KMS-11 (cell line): ENCODE measurements around the gene ANXA10.
"Not testable (repeated sequence)": the region's sequence is repeated elsewhere in the genome, so short reads cannot be mapped to it uniquely, and the experiment has no call there.

ENCODE experiments used
- H2AFZ ChIP-seq: fragments of 200-600 bp; sonication (generic); 2 replicates; pipeline ENCODE4 v1.6.1; 2016; ENCODE audit warnings: antibody characterized with exemption, mixed run types, low read depth
- H3K27ac ChIP-seq: fragments of 200-600 bp; sonication (generic); 2 replicates; pipeline ENCODE4 v1.6.1; 2016; ENCODE audit warnings: mild to moderate bottlenecking, mixed run types
- H3K27me3 ChIP-seq: fragments of 200-600 bp; sonication (generic); 2 replicates; pipeline ENCODE4 v1.6.1; 2017; ENCODE audit warnings: mild to moderate bottlenecking, low read depth, mixed run types, moderate library complexity; ENCODE audit not compliant: insufficient read depth
- H3K36me3 ChIP-seq: fragments of 200-600 bp; sonication (generic); 2 replicates; pipeline ENCODE4 v1.6.1; 2017; ENCODE audit warnings: mild to moderate bottlenecking, mixed run types; ENCODE audit not compliant: insufficient read depth
- H3K4me1 ChIP-seq: fragments of 200-600 bp; sonication (generic); 2 replicates; pipeline ENCODE4 v1.6.1; 2016; ENCODE audit warnings: mild to moderate bottlenecking, low read depth, mixed run types; ENCODE audit not compliant: poor library complexity, severe bottlenecking
- H3K4me2 ChIP-seq: fragments of 200-600 bp; sonication (generic); 2 replicates; pipeline ENCODE4 v1.7.0; 2016; ENCODE audit warnings: mild to moderate bottlenecking, mixed run types
- H3K4me3 ChIP-seq: fragments of 200-600 bp; sonication (generic); IDR thresholded peaks from 2 replicates; pipeline ENCODE4 v1.6.1; 2017; ENCODE audit warnings: low read depth, low read length, mixed read lengths; ENCODE audit not compliant: insufficient read depth
- H3K79me2 ChIP-seq: fragments of 200-600 bp; sonication (generic); 2 replicates; pipeline ENCODE4 v1.6.1; 2016; ENCODE audit warnings: low read depth, mixed run types; ENCODE audit not compliant: insufficient read depth
- H3K9ac ChIP-seq: fragments of 200-600 bp; sonication (generic); 2 replicates; pipeline ENCODE4 v1.6.1; 2016; ENCODE audit warnings: mild to moderate bottlenecking, mixed run types
- H4K20me1 ChIP-seq: fragments of 200-600 bp; sonication (generic); 2 replicates; pipeline ENCODE4 v1.6.1; 2016; ENCODE audit warnings: mild to moderate bottlenecking, mixed run types; ENCODE audit not compliant: insufficient read depth
- TF ChIP-seq, protein P1 (sequence below): fragments of 200-600 bp; sonication (generic); conservative IDR thresholded peaks from 2 replicates; pipeline ENCODE4 v1.6.1; 2017; ENCODE audit warnings: low read depth, mild to moderate bottlenecking, antibody characterized with exemption, low read length, moderate library complexity, mixed read lengths

ANXA10 gene

DNA sequence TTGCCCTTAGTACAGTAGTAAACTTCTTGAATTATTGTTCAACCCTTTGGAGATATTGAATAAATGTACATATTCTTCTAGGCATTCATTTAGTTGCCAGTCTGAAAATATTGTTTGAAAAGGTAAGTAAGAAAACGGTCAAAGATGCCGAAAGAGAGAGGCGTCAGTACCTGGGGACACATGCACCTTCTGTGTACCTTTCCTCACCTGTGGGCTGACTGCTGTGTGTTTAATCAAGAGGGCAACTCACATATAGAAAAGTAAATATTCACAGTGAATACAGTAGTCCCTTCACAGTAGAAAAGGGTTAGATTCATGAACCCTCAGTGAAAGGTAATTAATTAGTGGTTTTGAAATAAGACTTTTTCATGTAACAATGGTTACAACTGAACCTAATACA, 6.9 kb downstream of the ANXA10 start:
- TF ChIP-seq, protein P1, sequence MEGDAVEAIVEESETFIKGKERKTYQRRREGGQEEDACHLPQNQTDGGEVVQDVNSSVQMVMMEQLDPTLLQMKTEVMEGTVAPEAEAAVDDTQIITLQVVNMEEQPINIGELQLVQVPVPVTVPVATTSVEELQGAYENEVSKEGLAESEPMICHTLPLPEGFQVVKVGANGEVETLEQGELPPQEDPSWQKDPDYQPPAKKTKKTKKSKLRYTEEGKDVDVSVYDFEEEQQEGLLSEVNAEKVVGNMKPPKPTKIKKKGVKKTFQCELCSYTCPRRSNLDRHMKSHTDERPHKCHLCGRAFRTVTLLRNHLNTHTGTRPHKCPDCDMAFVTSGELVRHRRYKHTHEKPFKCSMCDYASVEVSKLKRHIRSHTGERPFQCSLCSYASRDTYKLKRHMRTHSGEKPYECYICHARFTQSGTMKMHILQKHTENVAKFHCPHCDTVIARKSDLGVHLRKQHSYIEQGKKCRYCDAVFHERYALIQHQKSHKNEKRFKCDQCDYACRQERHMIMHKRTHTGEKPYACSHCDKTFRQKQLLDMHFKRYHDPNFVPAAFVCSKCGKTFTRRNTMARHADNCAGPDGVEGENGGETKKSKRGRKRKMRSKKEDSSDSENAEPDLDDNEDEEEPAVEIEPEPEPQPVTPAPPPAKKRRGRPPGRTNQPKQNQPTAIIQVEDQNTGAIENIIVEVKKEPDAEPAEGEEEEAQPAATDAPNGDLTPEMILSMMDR: no peak
- H3K36me3 ChIP-seq: no peaks in the 10 kb centered on the region
- H3K27ac ChIP-seq: no peak overlapping the region

DNA sequence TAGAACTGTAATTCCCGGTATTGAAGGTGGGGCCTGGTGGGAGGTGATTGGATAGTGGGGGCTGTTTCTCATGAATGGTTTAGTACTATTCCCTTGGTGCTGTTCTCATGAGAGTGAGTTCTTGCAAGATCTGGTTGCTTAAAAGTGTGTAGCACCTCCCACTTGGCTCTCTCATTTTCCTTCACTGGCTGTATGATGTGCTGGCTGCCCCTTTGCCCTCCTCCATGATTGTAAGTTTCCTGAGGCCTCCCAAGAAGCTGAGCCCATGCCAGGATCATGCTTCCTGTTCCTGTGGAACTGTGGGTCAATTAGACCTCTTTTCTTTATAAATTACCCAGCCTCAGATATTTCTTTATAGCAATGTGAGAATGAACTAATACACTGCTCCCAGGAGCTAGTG, 8.7 kb downstream of the ANXA10 start:
- Histone ChIP-seq H4K20me1 (no peaks in the 10 kb centered on the region), H3K27me3 (no peaks in the 10 kb centered on the region), H3K4me3 (no peak overlapping the region), H3K36me3 (no peaks in the 10 kb centered on the region), H3K79me2 (no peaks in the 10 kb centered on the region), H2AFZ (no peak overlapping the region), H3K27ac (no peak overlapping the region), H3K4me2 (no peak overlapping the region), H3K9ac (no peak overlapping the region), H3K4me1 (no peaks in the 10 kb centered on the region)
- TF ChIP-seq, protein P1: no peak

More for the DNA sequence above, 6.9 kb downstream of the ANXA10 start:
- Histone ChIP-seq H3K27me3 (no peaks in the 10 kb centered on the region), H3K4me2 (no peak overlapping the region), H3K4me3 (no peak overlapping the region), H4K20me1 (no peaks in the 10 kb centered on the region), H3K9ac (no peak overlapping the region), H3K79me2 (no peaks in the 10 kb centered on the region), H2AFZ (no peak overlapping the region), H3K4me1 (no peaks in the 10 kb centered on the region)

DNA sequence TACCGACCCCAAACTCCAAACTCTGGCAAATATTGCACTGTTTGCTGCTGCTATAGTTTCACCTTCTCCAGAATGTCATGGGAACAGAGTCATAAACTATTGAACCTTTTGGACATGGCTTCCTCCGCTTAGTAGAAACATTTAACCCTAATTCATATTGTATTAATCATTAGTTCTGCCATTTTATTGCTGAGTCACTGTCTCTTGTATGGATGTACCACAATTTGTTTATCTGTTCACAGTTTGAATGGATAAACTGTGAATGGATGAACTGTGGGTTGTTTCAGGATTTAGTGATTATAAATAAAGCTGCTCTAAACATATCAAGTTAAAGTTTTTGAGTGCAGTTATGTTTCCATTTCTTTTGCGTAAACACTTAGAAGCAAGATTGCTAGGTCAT, 10.1 kb downstream of the ANXA10 start:
- Histone ChIP-seq H3K79me2 (no peaks in the 10 kb centered on the region), H2AFZ (no peak overlapping the region), H4K20me1 (no peaks in the 10 kb centered on the region), H3K4me2 (no peak overlapping the region), H3K27ac (no peak overlapping the region), H3K9ac (no peak overlapping the region), H3K27me3 (no peaks in the 10 kb centered on the region), H3K4me1 (no peaks in the 10 kb centered on the region), H3K36me3 (no peaks in the 10 kb centered on the region), H3K4me3 (no peak overlapping the region)
- TF ChIP-seq, protein P1: no peak

DNA sequence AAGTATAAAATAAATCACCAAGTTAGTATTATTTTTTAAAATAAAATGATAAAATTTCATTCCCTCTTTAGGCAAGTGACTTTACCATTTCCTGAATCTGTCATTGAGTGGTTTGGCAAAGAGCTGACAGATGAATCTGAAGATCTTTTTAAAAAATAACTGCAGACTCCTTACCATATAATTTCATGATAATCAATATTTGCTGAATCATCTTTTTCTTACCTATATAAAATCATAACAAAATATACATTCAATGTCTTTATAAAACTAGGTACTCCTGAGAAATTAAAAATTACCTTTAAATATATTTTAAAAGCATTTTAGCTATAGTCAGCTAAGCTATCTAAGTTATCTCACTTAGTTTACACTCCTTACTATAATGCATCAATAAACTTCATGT, 17.2 kb downstream of the ANXA10 start:
- no peak overlapping the region for H3K4me2 ChIP-seq
- no peak overlapping the region for H3K4me3 ChIP-seq
- H3K27ac ChIP-seq: no peak overlapping the region
- no peaks in the 10 kb centered on the region for H3K27me3 ChIP-seq
- H2AFZ ChIP-seq: no peak overlapping the region
- no peaks in the 10 kb centered on the region for H3K4me1 ChIP-seq
- TF ChIP-seq, protein P1: no peak
- no peaks in the 10 kb centered on the region for H3K79me2 ChIP-seq
- H3K9ac ChIP-seq: no peak overlapping the region
- no peaks in the 10 kb centered on the region for H4K20me1 ChIP-seq
- H3K36me3 ChIP-seq: no peaks in the 10 kb centered on the region

DNA sequence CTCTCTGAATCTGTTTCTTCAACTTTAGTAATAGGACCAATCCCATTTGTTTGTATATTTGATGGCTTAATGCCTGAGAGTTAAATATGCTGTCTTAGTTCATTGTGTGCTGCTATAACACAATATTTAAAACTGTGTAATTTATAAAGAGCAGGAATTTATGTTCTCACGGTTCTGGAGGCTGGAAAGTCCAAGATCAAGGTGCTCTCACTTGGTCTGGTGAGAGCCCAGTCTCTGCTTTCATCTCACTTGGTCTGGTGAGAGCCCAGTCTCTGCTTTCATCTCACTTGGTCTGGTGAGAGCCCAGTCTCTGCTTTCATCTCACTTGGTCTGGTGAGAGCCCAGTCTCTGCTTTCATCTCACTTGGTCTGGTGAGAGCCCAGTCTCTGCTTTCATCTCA, 20.7 kb downstream of the ANXA10 start:
- H4K20me1 ChIP-seq, H3K27me3 ChIP-seq, H3K4me3 ChIP-seq, H3K79me2 ChIP-seq, H3K4me1 ChIP-seq, H3K9ac ChIP-seq, H3K27ac ChIP-seq, H3K36me3 ChIP-seq, H2AFZ ChIP-seq, H3K4me2 ChIP-seq: not testable (repeated sequence)
